Measurements from ENCODE around the gene CAPN12. TPM values are rescaled to one million over a fixed set of nuclear protein-coding genes. Genes with fewer than 3 reads are reported as not detected.

CAPN12 gene
- total and polyA plus RNA-seq, 2 of the 4 experiments (the other 2 are of a cell fraction) = 0.18 to 0.97 TPM

- Histone ChIP-seq H2AK9ac (replicated peaks; ENCODE audit: low read depth, low read length, poor library complexity) (no peak overlapping the region), H3K4me2 (ENCODE audit: low read depth, low read length) (no peak overlapping the region), H3K27me3 (ENCODE audit: control insufficient read depth, insufficient read depth, low read length) (no peaks in the 10 kb centered on the region), H3K56ac (ENCODE audit: extremely low read depth, insufficient read depth, low read length) (no peak overlapping the region), H4K20me1 (ENCODE audit: insufficient read depth, low read length) (peaks cover 31% of the 10 kb centered on the region), H3K4ac (ENCODE audit: low read depth, low read length) (no peak overlapping the region), H3K4me1 (ENCODE audit: control insufficient read depth, insufficient read depth, low read length) (peaks cover 14% of the 10 kb centered on the region), H2BK5ac (ENCODE audit: low read depth, low read length, poor library complexity, severe bottlenecking) (no peak overlapping the region), H4K5ac (ENCODE audit: low read depth, low read length) (no peak overlapping the region), H3K9me3 (ENCODE audit: control insufficient read depth, insufficient read depth, low read length) (no peaks in the 10 kb centered on the region), H3K23ac (ENCODE audit: low read depth, low read length) (no peak overlapping the region), H2BK20ac (ENCODE audit: low read depth, low read length) (no peak overlapping the region), H3K9me1 (ENCODE audit: insufficient read depth, low read length) (0 out of 2 replicates have a peak, but pooled peaks cover 3% of the 10 kb centered on the region), H3K4me3 (ENCODE audit: insufficient read depth, low read depth, low read length) (no peak overlapping the region), H3K18ac (ENCODE audit: low read depth, low read length) (no peak overlapping the region), H3K14ac (replicated peaks; ENCODE audit: low read depth, low read length) (no peak overlapping the region), H4K91ac (ENCODE audit: insufficient read depth, low read depth, low read length) (no peak overlapping the region), H2BK15ac (ENCODE audit: low read depth, low read length) (no peak overlapping the region), H3K79me1 (ENCODE audit: low read depth in 1 of 2, low read length in 2 of 2) (peaks cover 13 to 19% of the 10 kb centered on the region in 2 experiments; a peak in 3 of 4 replicates), H2BK120ac (ENCODE audit: low read depth, low read length) (no peak overlapping the region), H2AFZ (replicated peaks; ENCODE audit: low read length, poor library complexity) (no peak overlapping the region), H3K27ac (ENCODE audit: insufficient read depth, low read length) (no peak overlapping the region), H4K8ac (ENCODE audit: low read depth in 2 of 2, low read length in 2 of 2) (no peak overlapping the region), H2AK5ac (ENCODE audit: low read depth, low read length) (no peak overlapping the region), H3K36me3 (ENCODE audit: control insufficient read depth, insufficient read depth, low read length) (peaks cover 42% of the 10 kb centered on the region), H3K9ac (ENCODE audit: low read depth, low read length) (no peak overlapping the region)
- 74% methylated on average over 6 of the region's 10 CpGs; no CpG with 5 or more reads in 1 of the 2 experiments for WGBS, 2 experiments (ENCODE audit: extremely low coverage in 2 of 2, insufficient read length in 1 of 2)
- no peak for ATAC-seq (ENCODE audit: low read depth)
- in situ Hi-C loops (cut with MboI; ENCODE audit: low sequenced_read_pairs) = loop anchor here (25.0 kb wide), 1 partner anchor 181 kb away; the partner anchor contains the start of gene CCER2
- TF ChIP-seq NFE2L2 (IDR thresholded peaks at IDR 0.05; ENCODE audit: low read depth, low read length) (no peak), MAFK (IDR thresholded peaks at IDR 0.05; ENCODE audit: low read depth, low read length) (no peak), RFX5 (IDR thresholded peaks at IDR 0.05; ENCODE audit: low read depth, low read length) (no peak), RCOR1 (IDR thresholded peaks at IDR 0.05; ENCODE audit: insufficient replicate concordance, low read length) (no peak), FOS (IDR thresholded peaks at IDR 0.05; ENCODE audit: low read depth, low read length) (no peak), MAZ (IDR thresholded peaks at IDR 0.05; ENCODE audit: borderline replicate concordance, low read depth, low read length) (no peak), SMC3 (IDR thresholded peaks at IDR 0.05; ENCODE audit: low read depth, low read length) (no peak), CEBPB (IDR thresholded peaks at IDR 0.05; ENCODE audit: low read depth, low read length) (no peak), POLR2A (IDR thresholded peaks at IDR 0.05; ENCODE audit: low read depth, low read length) (no peak), CHD1 (IDR thresholded peaks at IDR 0.05; ENCODE audit: low read depth, low read length) (no peak), ELK1 (IDR thresholded peaks at IDR 0.05; ENCODE audit: borderline replicate concordance, low read depth, low read length) (no peak), USF2 (IDR thresholded peaks at IDR 0.05; ENCODE audit: low read depth, low read length) (no peak)
- no peak for DNase-seq
- intact Hi-C loops (cut with micrococcal nuclease) = loop anchor here (5.0 kb wide), 1 partner anchor 101 kb away; the partner anchor contains the start of gene ECH1
- no TSS peak for BruUV-seq (replicated peaks)
- dilution Hi-C loops (cut with HindIII; ENCODE audit: low sequenced_read_pairs, unreplicated experiment) = no loop called here
- ChIA-PET CTCF (no interaction called here), POLR2A (ENCODE audit: unreplicated experiment) (no interaction called here)
Measured at GRCh38 chr19:38731654-38732301, 12.5 kb downstream of the CAPN12 start.

Data from IMR-90 (cell line).